Renal pelvis (tissue), 4 donors: ENCODE data around the gene APP. TPM values are rescaled to one million over a fixed set of nuclear protein-coding genes. Genes with fewer than 3 reads are reported as not detected.
"Not testable (repeated sequence)": the region's sequence is repeated elsewhere in the genome, so short reads cannot be mapped to it uniquely, and the experiment has no call there.

Experiments used
- DNase-seq: peaks from one replicate; pipeline ENCODE4 v3.0.0-alpha.2; 2013
- polyA plus RNA-seq, 3 donors: library from polyadenylated mRNA; unstranded; fragments of 120-200 nt; gene quantifications; one replicate each; pipeline ENCODE4 v1.2.1, GENCODE V29; 2013; ENCODE audit not compliant: insufficient read length in 3 of 3

APP gene
- polyA plus RNA-seq, 3 donors: 807 to 871 (median 813) TPM

- no peak for DNase-seq
Observed at GRCh38 chr21:25956993-25957714, 213.4 kb downstream of the APP start.

GRCh38 chr21:25955646-25956045 lies 214.9 kb downstream of the APP start:
- no peak for DNase-seq

DNA sequence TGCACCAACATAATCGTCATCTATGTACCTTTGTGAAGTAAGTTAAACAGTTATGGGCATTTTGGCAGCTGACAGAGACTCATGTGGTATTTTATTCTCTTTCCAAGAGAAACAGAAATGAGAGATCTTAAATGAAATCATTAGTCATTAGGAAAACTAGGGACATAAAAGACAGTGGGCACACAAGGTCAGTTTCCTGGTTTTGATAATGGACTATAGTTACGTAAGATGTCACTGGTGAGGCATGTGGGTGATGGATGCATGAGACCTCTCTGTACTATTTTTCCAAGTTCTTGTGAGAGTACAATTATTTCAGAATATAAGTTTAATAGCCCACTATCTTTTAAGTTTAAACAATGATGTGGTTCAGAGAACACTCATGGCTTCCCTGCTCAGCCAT lies 216.9 kb downstream of the APP start:
- no peak for DNase-seq

DNA sequence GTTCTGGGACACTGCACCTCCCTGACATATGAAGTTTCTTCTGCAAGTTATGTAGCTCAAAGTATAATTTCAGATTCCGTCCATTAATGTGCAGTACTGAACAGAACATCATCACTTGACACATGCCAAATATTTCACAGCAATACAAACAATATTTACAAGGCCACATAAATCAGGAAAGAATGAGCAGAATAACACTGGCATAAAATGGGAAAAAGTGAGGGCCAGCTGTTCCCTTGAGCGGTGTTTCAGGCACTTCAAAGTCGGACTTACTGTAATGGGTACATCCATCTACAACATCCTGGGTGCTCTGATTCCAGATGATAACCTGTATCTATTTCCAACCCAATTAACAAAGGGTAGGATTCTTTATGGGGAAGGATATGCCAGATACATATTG lies 217.4 kb downstream of the APP start:
- no peak for DNase-seq

GRCh38 chr21:25952306-25952705 lies 218.3 kb downstream of the APP start:
- DNase-seq: no peak

- no peak for DNase-seq
Observed at GRCh38 chr21:25949701-25950100, 220.9 kb downstream of the APP start.

GRCh38 chr21:25944672-25945213 lies 225.8 kb downstream of the APP start:
- DNase-seq: no peak

GRCh38 chr21:25944082-25944481 lies 226.5 kb downstream of the APP start:
- no peak for DNase-seq

DNA sequence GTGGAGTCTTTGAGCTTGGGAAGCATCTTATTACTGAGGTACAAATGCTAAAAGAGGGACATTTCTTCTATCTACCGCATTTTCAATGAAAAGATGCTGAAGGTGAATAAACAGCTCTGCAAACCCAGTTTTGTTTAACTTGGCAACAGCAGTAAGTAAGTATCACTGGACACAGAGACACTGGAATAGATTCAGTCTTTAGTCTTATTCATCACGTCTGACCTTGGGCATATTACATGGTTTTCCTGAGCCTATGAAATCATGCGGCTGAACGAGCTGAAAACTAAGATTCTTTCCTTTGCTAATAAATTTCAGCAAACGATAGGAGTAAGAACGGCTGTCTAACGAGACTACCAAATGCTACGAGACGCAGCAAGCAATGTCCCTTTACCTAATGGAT lies 228.4 kb downstream of the APP start:
- no peak for DNase-seq

DNA sequence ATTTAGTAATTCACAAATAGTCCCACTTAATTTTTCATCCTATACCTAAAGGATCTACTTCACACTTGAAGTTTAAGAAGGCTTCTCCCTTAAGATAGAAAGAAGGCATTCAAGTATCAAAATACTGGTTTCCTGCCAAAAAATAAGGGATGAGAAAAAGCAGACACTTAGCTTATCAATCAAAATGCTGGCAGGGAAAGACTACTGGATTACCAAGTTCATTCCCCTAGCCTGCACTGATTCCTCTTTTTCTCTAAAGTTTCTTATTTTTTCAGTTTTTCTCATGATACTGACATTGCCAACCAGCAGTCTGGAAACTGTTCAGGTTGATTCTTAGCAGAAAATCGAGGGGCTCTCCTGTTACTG lies 231.2 kb downstream of the APP start:
- no peak for DNase-seq

- DNase-seq: no peak
Observed at GRCh38 chr21:25938658-25939395, 231.7 kb downstream of the APP start.

DNA sequence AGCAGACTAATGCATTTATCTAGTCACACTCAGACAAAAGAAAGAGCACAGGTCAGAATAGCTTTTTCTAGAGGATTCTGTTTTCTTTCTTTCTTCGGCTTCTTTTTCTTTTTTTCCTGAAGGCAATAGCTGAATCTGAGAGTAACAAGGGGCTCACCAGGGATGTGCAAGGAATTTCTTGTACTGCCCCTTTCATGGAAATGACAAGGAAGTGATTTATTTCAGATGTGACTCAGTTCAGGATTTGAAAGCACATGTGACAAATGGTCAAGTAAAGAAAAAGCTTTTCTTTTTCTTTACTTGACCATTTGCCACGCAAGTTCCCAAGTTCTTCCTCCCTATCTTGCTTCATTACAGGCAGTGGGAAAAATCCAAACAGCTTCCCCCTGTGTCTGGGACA lies 233.8 kb downstream of the APP start:
- DNase-seq: no peak

DNA sequence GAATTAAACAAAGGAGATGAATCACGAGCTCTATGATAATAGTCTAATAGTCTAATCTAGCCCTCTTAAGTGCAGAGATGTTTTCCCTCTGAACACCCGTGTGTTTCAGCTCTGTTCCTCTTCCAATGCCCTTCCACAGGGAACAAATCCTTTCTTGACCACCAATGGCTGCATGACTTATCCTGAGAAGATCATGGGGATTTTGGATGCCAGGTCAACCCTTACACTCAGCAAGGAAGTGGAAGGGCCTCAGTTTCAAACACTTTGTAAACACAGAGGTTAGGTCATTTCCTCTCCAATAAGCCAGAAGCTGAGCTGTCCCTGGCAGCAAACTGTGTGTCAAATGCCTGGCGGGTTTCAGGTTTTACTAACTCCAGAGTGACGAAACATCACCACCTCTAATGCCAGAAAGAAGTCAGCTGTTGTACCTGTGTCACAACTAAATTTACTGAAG lies 235.8 kb downstream of the APP start:
- DNase-seq: peak; percentile 31

DNA sequence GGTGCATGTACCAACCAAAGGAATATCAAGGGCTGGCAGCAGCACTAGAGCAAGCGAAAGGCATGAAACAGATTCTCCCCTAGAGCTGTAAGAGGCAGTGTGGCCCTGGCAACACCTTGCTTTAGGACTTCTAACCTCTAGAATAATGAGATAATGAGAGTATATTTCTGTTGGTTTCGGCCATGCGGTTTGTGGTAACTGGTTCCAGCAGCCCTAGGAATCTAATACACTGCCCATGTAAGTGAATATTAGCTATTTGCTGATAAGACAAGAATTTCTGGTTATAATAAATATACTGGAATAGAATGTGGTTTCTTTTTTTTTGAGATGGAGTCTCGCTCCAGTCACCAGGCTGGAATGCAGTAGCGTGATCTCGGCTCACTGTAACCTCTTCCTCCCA lies 236.4 kb downstream of the APP start:
- DNase-seq: no peak

DNA sequence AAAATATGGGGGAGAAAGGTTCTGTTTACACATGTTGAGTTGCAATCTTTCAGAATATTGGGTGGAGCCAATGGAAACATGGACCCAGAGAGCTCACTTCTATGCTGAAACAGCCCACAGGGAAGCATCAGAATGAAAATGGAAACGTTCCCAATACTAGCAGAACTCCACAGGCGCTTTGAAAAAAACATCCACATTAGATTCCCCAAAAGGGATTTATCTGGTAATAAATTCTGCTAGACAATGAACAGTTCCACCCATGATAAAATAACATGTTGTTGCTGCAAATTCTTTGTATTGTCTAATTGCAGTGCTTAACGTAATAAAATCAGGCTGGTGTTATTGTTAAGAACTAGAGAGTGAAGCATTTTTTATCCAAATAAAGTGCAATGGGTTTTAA lies 238.8 kb downstream of the APP start:
- DNase-seq: no peak

- DNase-seq: no peak
Observed at GRCh38 chr21:25929856-25930520, 240.6 kb downstream of the APP start.

- no peak for DNase-seq
Observed at GRCh38 chr21:25927195-25927880, 243.2 kb downstream of the APP start.

- DNase-seq: peak; percentile 22
Observed at GRCh38 chr21:25925936-25926335, 244.6 kb downstream of the APP start.

DNA sequence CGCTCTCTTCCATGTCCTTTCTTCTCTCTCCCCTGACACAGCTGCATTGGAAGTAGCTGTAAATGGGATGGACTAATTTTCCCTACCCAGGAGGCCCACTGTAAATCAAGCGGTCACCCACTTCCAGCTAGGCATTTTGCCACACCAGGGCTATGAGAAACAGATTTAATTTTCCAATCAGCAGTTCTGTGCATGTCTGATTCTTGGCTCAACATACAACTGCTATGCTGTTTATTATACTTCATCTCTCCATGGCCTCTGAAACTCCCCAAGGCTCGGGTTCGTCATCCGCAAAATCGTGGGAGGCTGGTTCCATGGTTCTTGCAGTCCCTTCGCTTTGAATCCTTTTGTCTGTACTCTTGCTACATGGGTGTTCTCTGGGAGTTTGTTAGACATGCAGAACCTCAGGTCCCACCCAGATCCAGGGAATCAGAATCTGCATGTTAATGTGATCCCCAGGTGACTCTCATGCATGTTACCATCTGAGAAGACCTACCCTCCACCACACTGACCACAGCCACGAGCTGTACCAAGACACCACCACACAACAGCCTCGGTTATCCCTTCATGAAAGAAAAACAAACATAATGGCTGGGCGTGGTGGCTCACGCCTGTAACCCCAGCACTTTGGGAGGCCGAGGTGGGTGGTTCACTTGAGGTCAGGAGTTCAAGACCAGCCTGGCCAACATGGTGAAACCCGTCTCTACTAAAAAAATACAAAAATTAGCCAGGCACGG lies 245.3 kb downstream of the APP start:
- DNase-seq: no peak

DNA sequence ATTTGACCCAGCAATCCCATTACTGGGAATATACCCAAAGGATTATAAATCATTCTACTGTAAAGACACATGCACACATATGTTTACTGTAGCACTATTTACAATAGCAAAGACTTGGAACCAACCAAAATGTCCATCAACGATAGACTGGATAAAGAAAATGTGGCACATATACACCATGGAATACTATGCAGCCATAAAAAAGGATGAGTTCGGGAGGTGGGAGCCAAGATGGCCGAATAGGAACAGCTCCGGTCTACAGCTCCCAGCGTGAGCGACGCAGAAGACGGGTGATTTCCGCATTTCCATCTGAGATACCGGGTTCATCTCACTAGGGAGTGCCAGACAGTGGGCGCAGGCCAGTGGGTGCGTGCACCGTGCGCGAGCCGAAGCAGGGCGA lies 252.4 kb downstream of the APP start:
- not testable (repeated sequence) for DNase-seq

- no peak for DNase-seq
Observed at GRCh38 chr21:25916226-25916625, 254.3 kb downstream of the APP start.
